CD4-positive, alpha-beta T cell treated with Interleukin-17A for 4 hours (primary cell): ENCODE results near the gene CST3.
"Not testable (repeated sequence)": the region's sequence is repeated elsewhere in the genome, so short reads cannot be mapped to it uniquely, and the experiment has no call there.

Experiments used
- DNase-seq: peaks from one replicate; pipeline ENCODE4 v3.0.0-alpha.2; 2020; ENCODE audit warnings: mixed read lengths

Gene CST3

GRCh38 chr20:23640671-23641667 lies 3.2 kb upstream of the CST3 start:
- no peak for DNase-seq

GRCh38 chr20:23640018-23640601 lies 2.4 kb upstream of the CST3 start:
- no peak for DNase-seq

- no peak for DNase-seq
These were observed 1.8 kb upstream of the CST3 start for GRCh38 chr20:23639490-23639958.

GRCh38 chr20:23638309-23638708 lies 554 bp upstream of the CST3 start:
- DNase-seq: no peak

- no peak for DNase-seq
These were observed 860 bp downstream of the CST3 start for GRCh38 chr20:23636908-23637281.

GRCh38 chr20:23636182-23636907 lies 1.4 kb downstream of the CST3 start:
- DNase-seq: no peak

GRCh38 chr20:23635768-23636090 lies 2.0 kb downstream of the CST3 start:
- not testable (repeated sequence) for DNase-seq

GRCh38 chr20:23634985-23635767 lies 2.6 kb downstream of the CST3 start:
- no peak for DNase-seq

GRCh38 chr20:23634044-23634801 lies 3.5 kb downstream of the CST3 start:
- DNase-seq: no peak

- DNase-seq: no peak
These were observed 4.8 kb downstream of the CST3 start for GRCh38 chr20:23632711-23633573.

GRCh38 chr20:23631981-23632710 lies 5.6 kb downstream of the CST3 start:
- no peak for DNase-seq

GRCh38 chr20:23631226-23631822 lies 6.4 kb downstream of the CST3 start:
- DNase-seq: no peak

GRCh38 chr20:23630392-23630849 lies 7.3 kb downstream of the CST3 start:
- no peak for DNase-seq

GRCh38 chr20:23629542-23630391 lies 8.0 kb downstream of the CST3 start:
- DNase-seq: no peak

- DNase-seq: no peak
These were observed 8.7 kb downstream of the CST3 start for GRCh38 chr20:23629017-23629541.

GRCh38 chr20:23628402-23629016 lies 9.2 kb downstream of the CST3 start:
- DNase-seq: no peak

GRCh38 chr20:23627501-23627900 lies 10.3 kb downstream of the CST3 start:
- no peak for DNase-seq

- DNase-seq: no peak
These were observed 11.6 kb downstream of the CST3 start for GRCh38 chr20:23626040-23626620.
